Omental fat pad (tissue), 4 donors: ENCODE results near the gene MINDY1. TPM values are rescaled to one million over a fixed set of nuclear protein-coding genes. Genes with fewer than 3 reads are reported as not detected.

Experiments used
- ATAC-seq: fragments of 150-250 bp; one replicate; pipeline ENCODE4 v1.9.1; 2016; ENCODE audit warnings: mild to moderate bottlenecking, moderate library complexity; ENCODE audit not compliant: low FRiP score
- DNase-seq: peaks from one replicate; pipeline ENCODE4 v3.0.0-alpha.2; 2019; ENCODE audit warnings: low spot score
- CTCF ChIP-seq, 3 donors: fragments of 450-650 bp; IDR thresholded peaks; one replicate each; pipeline ENCODE4 v1.5.1; 2016 to 2017; ENCODE audit warnings: antibody characterized with exemption in 3 of 3, mild to moderate bottlenecking in 3 of 3, moderate library complexity in 2 of 3
- small RNA-seq: library from RNA; depleted of rRNA; stranded (forward); fragments of <200 nt; gene quantifications from one replicate; pipeline ENCODE3, GENCODE V24; 2016
- total RNA-seq, 4 donors: library from RNA; depleted of rRNA; stranded (reverse); fragments of >200 nt; gene quantifications; one replicate each; pipeline ENCODE4 v1.1.0, GENCODE V29; 2016

The MINDY1 gene
- total RNA-seq, 4 donors from 2014 or later: 15.5 to 35.4 (median 33.2) TPM

GRCh38 chr1:150954708-150955107 is 52.0 kb downstream of the MINDY1 start:
- TF ChIP-seq CTCF (IDR thresholded peaks at IDR 0.05): no peak
- ATAC-seq (no peak), DNase-seq (no peak)

Small RNAs within 50 kb of the gene (small RNA-seq; reads per million reads assigned to genes)
- not detected for gene RNU6-884P

Other genes starting within 250 kb of the MINDY1 start
- gene CTSS, start 241.1 kb downstream of the MINDY1 start, total RNA-seq: 100 to 1,000 TPM in 3 of 4 donors, 10 to 100 TPM in 1; 95.7 to 310 (median 139) TPM
- 10 to 100 TPM; 41.2 to 74.5 (median 59.6) TPM for gene CTSK, start 198.6 kb downstream of the MINDY1 start, total RNA-seq
- 10 to 100 TPM; 45.0 to 75.0 (median 58.3) TPM for gene ARNT, start 130.3 kb downstream of the MINDY1 start, total RNA-seq
- gene CTXND2, start 119.8 kb downstream of the MINDY1 start, total RNA-seq: not detected
- 10 to 100 TPM; 23.7 to 32.9 (median 27.8) TPM for gene SETDB1, start 80.5 kb downstream of the MINDY1 start, total RNA-seq
- gene CERS2, start 32.1 kb downstream of the MINDY1 start, total RNA-seq: 100 to 1,000 TPM in 3 of 4 donors, 10 to 100 TPM in 1; 96.8 to 144 (median 131) TPM
- 10 to 100 TPM in 1 of 4 donors, 1 to 10 TPM in 2, under 1 TPM in 1; 0.79 to 26.4 (median 5.6) TPM for gene ANXA9, start 24.6 kb downstream of the MINDY1 start, total RNA-seq
- 10 to 100 TPM in 3 of 4 donors, 1 to 10 TPM in 1; 6.2 to 20.6 (median 16.2) TPM for gene PRUNE1, start 1.5 kb upstream of the MINDY1 start, total RNA-seq
- under 1 TPM in 3 of 4 donors, not detected in 1; 0.63 to 0.74 (median 0.69) TPM for gene BNIPL, start 29.7 kb upstream of the MINDY1 start, total RNA-seq
- 1 to 10 TPM; 2.8 to 7.8 (median 5.6) TPM for gene C1orf56, start 40.8 kb upstream of the MINDY1 start, total RNA-seq
- 100 to 1,000 TPM in 1 of 4 donors, 10 to 100 TPM in 3; 56.6 to 115 (median 92.0) TPM for gene CDC42SE1, start 52.7 kb upstream of the MINDY1 start, total RNA-seq
- gene MLLT11, start 53.5 kb upstream of the MINDY1 start, total RNA-seq: 1 to 10 TPM in 2 of 4 donors, under 1 TPM in 2; 0.47 to 6.6 (median 0.79) TPM
- 10 to 100 TPM; 15.0 to 36.1 (median 21.2) TPM for gene GABPB2, start 63.9 kb upstream of the MINDY1 start, total RNA-seq
- 10 to 100 TPM in 1 of 4 donors, 1 to 10 TPM in 3; 2.6 to 25.5 (median 4.1) TPM for gene SEMA6C, start 139.7 kb upstream of the MINDY1 start, total RNA-seq
- 10 to 100 TPM in 3 of 4 donors, 1 to 10 TPM in 1; 7.6 to 16.4 (median 13.0) TPM for gene TNFAIP8L2, start 149.7 kb upstream of the MINDY1 start, total RNA-seq
- gene LYSMD1, start 159.0 kb upstream of the MINDY1 start, total RNA-seq: 10 to 100 TPM in 2 of 4 donors, 1 to 10 TPM in 2; 4.1 to 11.0 (median 9.8) TPM
- 10 to 100 TPM; 12.0 to 24.7 (median 20.7) TPM for gene SCNM1, start 159.2 kb upstream of the MINDY1 start, total RNA-seq
- gene TMOD4, start 169.1 kb upstream of the MINDY1 start, total RNA-seq: 1 to 10 TPM in 1 of 4 donors, not detected in 3; 1.9 TPM
- gene VPS72, start 183.3 kb upstream of the MINDY1 start, total RNA-seq: 10 to 100 TPM; 24.0 to 26.1 (median 24.6) TPM
- 10 to 100 TPM; 31.5 to 94.2 (median 59.4) TPM for gene PIP5K1A, start 191.7 kb upstream of the MINDY1 start, total RNA-seq
- gene PSMD4, start 247.8 kb upstream of the MINDY1 start, total RNA-seq: 100 to 1,000 TPM in 3 of 4 donors, 10 to 100 TPM in 1; 96.4 to 148 (median 131) TPM